Stimulated activated CD4-positive, alpha-beta T cell treated with anti-CD3 and anti-CD28 coated beads, Interleukin-4, amount 100 ng/mL, for 48 hours (primary cell): ENCODE data around the gene GID8.

Experiments
- DNase-seq, 2 donors: peaks; one replicate each; pipeline ENCODE4 v3.0.0-alpha.2; 2020; ENCODE audit warnings: low read depth in 2 of 2

The GID8 gene

GRCh38 chr20:62943396-62943795, 5.4 kb downstream of the GID8 start:
- DNase-seq: no peak

DNA sequence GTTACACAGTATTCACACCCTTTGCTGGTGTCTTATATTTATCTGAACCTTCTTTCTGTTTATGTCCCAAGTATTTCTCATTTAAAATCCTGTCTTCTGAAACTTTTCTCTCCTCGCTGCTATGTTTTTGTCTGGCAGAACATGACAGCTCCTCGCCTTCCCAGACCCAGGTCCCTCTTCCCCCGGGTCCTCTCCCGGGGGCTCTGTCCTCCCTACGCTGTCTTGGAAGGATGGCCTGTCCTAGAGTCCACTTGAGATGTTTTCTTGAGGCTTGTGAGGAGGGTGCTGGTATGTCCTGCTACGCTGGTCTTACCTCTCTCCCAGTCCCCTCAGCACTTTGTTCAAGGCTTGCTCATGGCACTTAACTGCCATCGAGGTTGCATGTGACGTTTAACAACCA, 6.2 kb downstream of the GID8 start:
- DNase-seq: no peak

DNA sequence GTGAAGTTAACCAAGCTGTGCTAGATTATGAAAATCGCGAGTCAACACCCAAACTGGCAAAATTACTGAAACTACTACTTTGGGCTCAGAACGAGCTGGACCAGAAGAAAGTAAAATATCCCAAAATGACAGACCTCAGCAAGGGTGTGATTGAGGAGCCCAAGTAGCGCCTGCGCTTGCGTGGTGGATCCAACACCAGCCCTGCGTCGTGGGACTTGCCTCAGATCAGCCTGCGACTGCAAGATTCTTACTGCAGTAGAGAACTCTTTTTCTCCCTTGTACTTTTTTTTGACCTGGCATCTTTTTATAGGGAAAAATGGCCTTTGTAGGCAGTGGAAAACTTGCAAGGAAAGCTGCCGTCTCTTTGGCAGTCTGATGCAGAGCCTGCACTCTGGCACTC, 6.8 kb downstream of the GID8 start:
- DNase-seq: no peak

- no peak for DNase-seq
These were observed 7.9 kb downstream of the GID8 start for GRCh38 chr20:62945771-62946339.

GRCh38 chr20:62946918-62947317, 9.0 kb downstream of the GID8 start:
- DNase-seq: no peak

- DNase-seq: no peak
These were observed 9.8 kb downstream of the GID8 start for GRCh38 chr20:62947532-62948300.

- DNase-seq: no peak
These were observed 11.3 kb downstream of the GID8 start for GRCh38 chr20:62949153-62949821.

- no peak for DNase-seq
These were observed 12.0 kb downstream of the GID8 start for GRCh38 chr20:62949962-62950361.

- no peak for DNase-seq
These were observed 12.8 kb downstream of the GID8 start for GRCh38 chr20:62950741-62951140.

DNA sequence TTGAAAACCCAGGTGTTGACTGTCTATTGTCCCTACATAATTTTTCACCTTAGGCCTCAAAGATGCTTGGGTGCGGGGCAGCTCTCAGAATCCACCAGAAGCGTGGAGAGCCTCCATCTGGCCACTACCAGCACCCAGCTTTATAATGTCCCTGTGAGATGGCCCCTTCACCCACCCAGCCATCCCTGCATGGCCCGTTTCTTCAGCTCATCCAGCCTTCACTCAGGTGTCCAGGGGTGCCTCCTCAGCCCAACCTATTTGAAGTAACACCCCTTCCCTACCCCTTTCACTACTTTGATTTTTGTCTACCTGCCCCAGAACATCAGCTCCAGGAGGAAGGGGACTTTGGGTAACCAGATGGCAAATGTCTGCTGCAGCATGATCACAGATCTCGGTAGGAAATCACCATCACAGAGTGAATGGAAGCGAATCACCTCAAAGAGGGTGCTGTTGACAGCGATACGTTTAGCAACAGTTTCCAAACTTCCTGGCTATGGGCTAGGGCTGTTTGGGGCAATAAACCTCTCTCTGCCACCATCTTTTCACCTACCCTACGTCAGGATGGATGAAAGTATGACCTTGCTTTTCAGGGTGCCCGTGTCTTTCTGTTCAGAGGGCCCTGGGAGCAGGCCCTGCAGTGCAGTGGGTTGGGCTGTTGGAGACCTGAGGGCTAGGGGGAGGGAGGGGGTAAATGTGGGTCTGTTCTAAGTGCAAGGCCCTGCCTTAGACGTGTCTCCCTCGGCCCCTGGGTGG, 13.4 kb downstream of the GID8 start:
- no peak for DNase-seq

- no peak for DNase-seq
These were observed 14.0 kb downstream of the GID8 start for GRCh38 chr20:62951896-62952372.

- DNase-seq: peak; percentile 25 to 42
These were observed 14.5 kb downstream of the GID8 start, which contains the start of gene SLC17A9 for GRCh38 chr20:62952373-62952967. Gene SLC17A9 (plus strand): TSS chr20:62952709. CDS start chr20:62952831, 122 bp downstream.

GRCh38 chr20:62952968-62953838, 15.3 kb downstream of the GID8 start:
- DNase-seq: no peak

- DNase-seq: no peak
These were observed 16.1 kb downstream of the GID8 start for GRCh38 chr20:62953839-62954703.

- no peak for DNase-seq
These were observed 17.8 kb downstream of the GID8 start for GRCh38 chr20:62955519-62956386.

DNA sequence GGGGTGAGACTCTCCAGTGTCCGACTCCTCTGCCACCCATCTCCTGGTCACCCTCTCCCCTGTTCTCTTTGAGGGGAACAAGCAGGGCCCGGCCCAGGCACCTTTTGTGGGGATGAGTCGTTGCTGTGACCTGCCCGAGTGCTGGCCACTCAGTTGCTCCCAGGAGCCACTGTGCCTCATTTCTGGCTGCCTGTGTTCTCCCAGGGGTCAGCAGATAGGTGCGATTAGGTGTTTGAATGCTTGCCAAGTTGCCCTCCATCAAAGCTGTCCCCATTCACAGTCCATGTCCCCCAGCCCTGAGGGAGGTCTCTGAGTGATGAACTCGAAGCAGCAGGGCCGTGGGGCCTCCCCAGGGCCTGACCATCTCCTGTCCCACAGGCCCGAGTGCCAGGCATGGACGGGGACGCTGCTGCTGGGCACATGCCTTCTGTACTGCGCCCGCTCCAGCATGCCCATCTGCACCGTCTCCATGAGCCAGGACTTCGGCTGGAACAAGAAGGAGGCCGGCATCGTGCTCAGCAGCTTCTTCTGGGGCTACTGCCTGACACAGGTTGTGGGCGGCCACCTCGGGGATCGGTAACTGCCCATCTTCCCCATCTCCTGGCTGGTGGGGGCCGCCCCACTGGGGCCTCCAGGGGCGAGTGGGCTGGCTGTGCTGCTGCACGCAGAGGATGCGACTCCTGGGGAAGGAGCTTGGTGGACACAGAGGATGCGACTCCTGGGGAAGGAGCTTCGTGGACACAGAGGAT, 18.6 kb downstream of the GID8 start:
- DNase-seq: no peak

GRCh38 chr20:62957136-62958117, 19.5 kb downstream of the GID8 start:
- no peak for DNase-seq
